T-helper 9 cell (primary cell): ENCODE measurements around the gene AFF3.
"Not testable (repeated sequence)": the region's sequence is repeated elsewhere in the genome, so short reads cannot be mapped to it uniquely, and the experiment has no call there.

ENCODE experiments used
- DNase-seq: peaks from one replicate; pipeline ENCODE4 v3.0.0-alpha.2; 2020

AFF3 gene

GRCh38 chr2:100107440-100107839 is 35.0 kb downstream of the AFF3 start:
- DNase-seq = no peak

GRCh38 chr2:100106460-100106859 is 35.9 kb downstream of the AFF3 start:
- DNase-seq = no peak

- DNase-seq = no peak
These were observed 36.7 kb downstream of the AFF3 start for GRCh38 chr2:100105678-100106054.

- DNase-seq = no peak
These were observed 37.4 kb downstream of the AFF3 start for GRCh38 chr2:100104718-100105677.

GRCh38 chr2:100104265-100104664 is 38.1 kb downstream of the AFF3 start:
- not testable (repeated sequence) for DNase-seq

- not testable (repeated sequence) for DNase-seq
These were observed 38.7 kb downstream of the AFF3 start for GRCh38 chr2:100103527-100104252.

- DNase-seq = not testable (repeated sequence)
These were observed 39.8 kb downstream of the AFF3 start for GRCh38 chr2:100102466-100103180.

GRCh38 chr2:100098855-100099254 is 43.5 kb downstream of the AFF3 start:
- not testable (repeated sequence) for DNase-seq

- DNase-seq = not testable (repeated sequence)
These were observed 44.6 kb downstream of the AFF3 start for GRCh38 chr2:100097611-100098294.

GRCh38 chr2:100095845-100096244 is 46.5 kb downstream of the AFF3 start:
- DNase-seq = not testable (repeated sequence)

GRCh38 chr2:100091807-100092206 is 50.6 kb downstream of the AFF3 start:
- DNase-seq = not testable (repeated sequence)

- DNase-seq = not testable (repeated sequence)
These were observed 56.6 kb downstream of the AFF3 start for GRCh38 chr2:100085744-100086143.

- DNase-seq = not testable (repeated sequence)
These were observed 58.8 kb downstream of the AFF3 start for GRCh38 chr2:100083421-100084216.

GRCh38 chr2:100082302-100082978 is 60.0 kb downstream of the AFF3 start:
- not testable (repeated sequence) for DNase-seq

GRCh38 chr2:100077935-100078334 is 64.5 kb downstream of the AFF3 start:
- no peak for DNase-seq

GRCh38 chr2:100077456-100077855 is 64.9 kb downstream of the AFF3 start:
- DNase-seq = no peak

GRCh38 chr2:100075532-100075931 is 66.9 kb downstream of the AFF3 start:
- no peak for DNase-seq

- DNase-seq = no peak
These were observed 69.3 kb downstream of the AFF3 start for GRCh38 chr2:100073110-100073509.

GRCh38 chr2:100072503-100072902 is 69.9 kb downstream of the AFF3 start:
- DNase-seq = no peak

- no peak for DNase-seq
These were observed 70.9 kb downstream of the AFF3 start for GRCh38 chr2:100071335-100072043.
